Measurements from ENCODE around the gene SEPHS2.
"Not testable (repeated sequence)": the region's sequence is repeated elsewhere in the genome, so short reads cannot be mapped to it uniquely, and the experiment has no call there.

SEPHS2 gene

DNA sequence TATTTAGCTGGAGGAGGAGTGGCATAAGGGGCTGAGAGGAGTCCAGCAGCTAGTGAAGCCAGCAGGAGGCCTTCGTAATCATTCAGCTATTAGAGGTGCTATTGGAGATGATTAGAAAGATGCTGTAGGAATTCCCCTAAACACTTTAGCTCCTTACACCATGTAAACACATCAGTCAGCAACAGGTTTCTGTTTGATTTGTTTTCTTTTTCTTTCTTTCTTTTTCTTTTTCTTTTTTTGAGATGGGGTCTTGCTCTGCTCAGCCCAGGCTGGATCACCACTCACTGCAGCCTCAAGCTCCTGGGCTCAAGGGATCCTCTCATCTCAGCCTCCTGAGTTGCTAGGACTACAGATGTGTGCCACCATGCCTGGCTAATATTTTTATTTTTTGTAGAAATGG is 10.6 kb upstream of the SEPHS2 start:
- no peak overlapping the region for H4K8ac ChIP-seq (ENCODE audit: low read depth, low read length)
- H3K4me2 ChIP-seq (ENCODE audit: low read length), result no peak overlapping the region
- H3K79me2 ChIP-seq (ENCODE audit: control insufficient read depth, insufficient read depth, low read length), result no peaks in the 10 kb centered on the region
- no peak overlapping the region for H2AK5ac ChIP-seq (ENCODE audit: low read length)
- no peak overlapping the region for H2BK5ac ChIP-seq (ENCODE audit: low read length)
- DNase-seq, result no peak
- no peak overlapping the region for H4K5ac ChIP-seq (ENCODE audit: low read length)
- no peak overlapping the region for H3K9ac ChIP-seq (ENCODE audit: low read length)
- H3K4me1 ChIP-seq (ENCODE audit: control insufficient read depth, low read depth, low read length), result no peaks in the 10 kb centered on the region
- H3K56ac ChIP-seq (ENCODE audit: low read length), result no peak overlapping the region
- no peaks in the 10 kb centered on the region for H3K36me3 ChIP-seq (ENCODE audit: control insufficient read depth, insufficient read depth, low read length)
- no peak overlapping the region for H3K4ac ChIP-seq (ENCODE audit: low read depth, low read length)
- no peaks in the 10 kb centered on the region for H3K79me1 ChIP-seq (ENCODE audit: low read length)
- H3K18ac ChIP-seq (ENCODE audit: low read length), result no peak overlapping the region
- no peak overlapping the region for H3K23ac ChIP-seq (ENCODE audit: low read length)
- no peak overlapping the region for H3K27ac ChIP-seq (ENCODE audit: low read depth, low read length)
- H3K4me3 ChIP-seq (ENCODE audit: low read length), result no peak overlapping the region
- WGBS (ENCODE audit: extremely low coverage, insufficient coverage, low lambda C conversion rate), result no CpG with 5 or more reads among the region's 1 CpG
- H3K27me3 ChIP-seq (ENCODE audit: insufficient read depth, low read length, poor library complexity), result no peaks in the 10 kb centered on the region
- H2BK15ac ChIP-seq (replicated peaks; ENCODE audit: low read depth), result no peak overlapping the region
- H2BK120ac ChIP-seq (ENCODE audit: low read depth, low read length), result no peak overlapping the region

DNA sequence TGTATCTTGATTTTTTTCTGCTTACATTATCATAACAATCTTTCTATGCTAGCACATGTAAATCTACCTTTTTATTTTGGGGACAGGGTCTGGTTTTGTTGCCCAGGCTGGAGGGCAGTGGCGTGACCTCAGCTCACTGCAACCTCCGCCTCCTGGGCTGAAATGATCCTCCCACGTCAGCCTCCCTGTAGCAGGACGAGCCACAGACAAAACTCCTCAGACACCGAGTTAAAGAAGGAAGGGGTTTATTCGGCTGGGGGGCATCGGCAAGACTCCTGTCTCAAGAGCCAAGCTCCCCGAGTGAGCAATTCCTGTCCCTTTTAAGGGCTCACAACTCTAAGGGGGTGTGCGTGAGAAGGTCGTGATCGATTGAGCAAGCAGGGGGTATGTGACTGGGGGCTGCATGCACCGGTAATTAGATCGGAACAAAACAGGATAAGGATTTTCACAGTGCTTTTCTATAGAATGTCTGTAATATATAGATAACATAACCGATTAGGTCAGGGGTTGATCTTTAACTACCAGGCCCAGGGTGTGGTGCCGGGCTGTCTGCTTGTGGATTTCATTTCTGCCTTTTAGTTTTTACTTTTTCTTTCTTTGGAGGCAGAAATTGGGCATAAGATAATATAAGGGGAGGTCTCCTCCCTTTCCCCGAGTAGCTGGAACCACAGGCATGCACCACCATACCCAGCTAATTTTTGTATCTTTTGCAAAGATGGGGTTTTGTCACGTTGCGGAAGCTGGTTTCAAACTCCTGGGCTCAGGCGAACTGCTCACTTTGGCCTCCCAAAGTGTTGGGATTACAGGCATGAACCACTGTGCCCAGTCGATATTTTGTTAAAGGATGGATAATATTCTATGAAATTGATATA is 7.3 kb upstream of the SEPHS2 start:
- not testable (repeated sequence) for H3K79me1 ChIP-seq (ENCODE audit: low read length); H4K8ac ChIP-seq (ENCODE audit: low read depth, low read length); H3K18ac ChIP-seq (ENCODE audit: low read length); H2BK120ac ChIP-seq (ENCODE audit: low read depth, low read length); H3K4me2 ChIP-seq (ENCODE audit: low read length); H3K36me3 ChIP-seq (ENCODE audit: control insufficient read depth, insufficient read depth, low read length); H3K27ac ChIP-seq (ENCODE audit: low read depth, low read length); H2BK5ac ChIP-seq (ENCODE audit: low read length); H3K79me2 ChIP-seq (ENCODE audit: control insufficient read depth, insufficient read depth, low read length); H3K4me1 ChIP-seq (ENCODE audit: control insufficient read depth, low read depth, low read length); H2BK15ac ChIP-seq (replicated peaks; ENCODE audit: low read depth); H3K9ac ChIP-seq (ENCODE audit: low read length); H4K5ac ChIP-seq (ENCODE audit: low read length); H3K23ac ChIP-seq (ENCODE audit: low read length); H2AK5ac ChIP-seq (ENCODE audit: low read length); DNase-seq; H3K27me3 ChIP-seq (ENCODE audit: insufficient read depth, low read length, poor library complexity); H3K4me3 ChIP-seq (ENCODE audit: low read length); H3K56ac ChIP-seq (ENCODE audit: low read length); H3K4ac ChIP-seq (ENCODE audit: low read depth, low read length)
- no CpG with 5 or more reads among the region's 20 CpGs for WGBS (ENCODE audit: extremely low coverage, insufficient coverage, low lambda C conversion rate)

DNA sequence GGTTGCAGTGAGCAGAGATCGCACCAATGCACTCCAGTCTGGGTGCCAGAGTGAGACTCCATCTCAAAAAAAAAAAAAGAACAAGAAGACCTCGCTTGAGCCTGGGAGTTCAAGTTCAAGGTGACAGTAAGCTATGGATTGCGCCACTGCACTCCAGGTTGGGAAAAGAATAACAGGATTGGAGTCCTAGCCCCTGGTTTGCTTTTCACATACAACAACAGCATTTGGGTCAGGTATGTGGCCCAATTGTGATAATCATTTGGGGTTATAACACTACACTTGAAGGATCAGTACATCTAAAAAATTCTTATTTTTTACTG is 3.4 kb upstream of the SEPHS2 start:
- Histone ChIP-seq H3K18ac (ENCODE audit: low read length) (no peak overlapping the region), H3K23ac (ENCODE audit: low read length) (no peak overlapping the region), H3K9ac (ENCODE audit: low read length) (no peak overlapping the region), H3K36me3 (ENCODE audit: control insufficient read depth, insufficient read depth, low read length) (no peaks in the 10 kb centered on the region), H3K4me2 (ENCODE audit: low read length) (no peak overlapping the region), H2BK15ac (replicated peaks; ENCODE audit: low read depth) (no peak overlapping the region), H3K4me1 (ENCODE audit: control insufficient read depth, low read depth, low read length) (no peaks in the 10 kb centered on the region), H2AK5ac (ENCODE audit: low read length) (no peak overlapping the region), H3K79me1 (ENCODE audit: low read length) (peaks cover 4% of the 10 kb centered on the region), H3K27ac (ENCODE audit: low read depth, low read length) (no peak overlapping the region), H3K56ac (ENCODE audit: low read length) (no peak overlapping the region), H4K5ac (ENCODE audit: low read length) (no peak overlapping the region), H3K27me3 (ENCODE audit: insufficient read depth, low read length, poor library complexity) (no peaks in the 10 kb centered on the region), H3K4ac (ENCODE audit: low read depth, low read length) (no peak overlapping the region), H4K8ac (ENCODE audit: low read depth, low read length) (no peak overlapping the region), H3K79me2 (ENCODE audit: control insufficient read depth, insufficient read depth, low read length) (peaks cover 2% of the 10 kb centered on the region), H3K4me3 (ENCODE audit: low read length) (no peak overlapping the region), H2BK120ac (ENCODE audit: low read depth, low read length) (no peak overlapping the region), H2BK5ac (ENCODE audit: low read length) (no peak overlapping the region)
- DNase-seq, result no peak
- no CpG with 5 or more reads among the region's 3 CpGs for WGBS (ENCODE audit: extremely low coverage, insufficient coverage, low lambda C conversion rate)

DNA sequence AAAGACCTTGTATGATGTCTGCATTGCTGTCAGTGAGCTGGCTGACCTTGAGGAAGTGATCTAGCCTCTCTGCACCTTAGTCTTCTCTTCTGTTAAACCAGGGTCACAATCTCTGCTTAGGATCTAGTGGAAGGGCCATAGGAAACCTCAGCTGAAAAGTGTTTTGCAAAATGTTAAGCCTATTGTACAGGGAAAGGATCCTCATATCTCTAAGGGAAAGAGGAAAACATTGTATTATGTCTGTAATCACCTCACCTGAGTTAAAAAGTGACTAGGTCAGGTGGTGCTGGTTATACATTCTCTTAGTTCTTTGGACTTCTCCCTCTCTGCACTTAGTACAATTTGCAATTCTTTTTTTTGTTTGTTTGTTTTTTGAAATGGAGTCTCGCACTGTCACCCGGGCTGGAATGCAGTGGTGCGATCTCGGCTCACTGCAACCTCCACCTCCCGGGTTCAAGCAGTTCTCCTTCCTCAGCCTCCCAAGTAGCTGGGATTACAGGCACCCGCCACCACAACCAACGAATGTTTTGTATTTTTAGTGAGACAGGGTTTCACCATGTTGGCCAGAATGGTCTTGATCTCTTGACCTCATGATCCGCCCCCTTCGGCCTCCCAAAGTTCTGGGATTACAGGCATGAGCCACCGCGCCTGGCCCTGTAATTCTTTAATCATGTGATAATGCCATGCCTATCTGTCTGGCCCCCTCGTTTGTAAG is 2.0 kb upstream of the SEPHS2 start:
- no peak overlapping the region for H3K9ac ChIP-seq (ENCODE audit: low read length)
- peaks cover 4% of the 10 kb centered on the region for H3K79me1 ChIP-seq (ENCODE audit: low read length)
- peaks cover 2% of the 10 kb centered on the region for H3K79me2 ChIP-seq (ENCODE audit: control insufficient read depth, insufficient read depth, low read length)
- H3K18ac ChIP-seq (ENCODE audit: low read length), result no peak overlapping the region
- no peak overlapping the region for H3K4me2 ChIP-seq (ENCODE audit: low read length)
- no peaks in the 10 kb centered on the region for H3K27me3 ChIP-seq (ENCODE audit: insufficient read depth, low read length, poor library complexity)
- H3K27ac ChIP-seq (ENCODE audit: low read depth, low read length), result no peak overlapping the region
- no peak overlapping the region for H2BK120ac ChIP-seq (ENCODE audit: low read depth, low read length)
- no peak overlapping the region for H2BK5ac ChIP-seq (ENCODE audit: low read length)
- H3K4me3 ChIP-seq (ENCODE audit: low read length), result no peak overlapping the region
- DNase-seq, result no peak
- H4K5ac ChIP-seq (ENCODE audit: low read length), result no peak overlapping the region
- no peak overlapping the region for H3K56ac ChIP-seq (ENCODE audit: low read length)
- no CpG with 5 or more reads among the region's 12 CpGs for WGBS (ENCODE audit: extremely low coverage, insufficient coverage, low lambda C conversion rate)
- no peaks in the 10 kb centered on the region for H3K4me1 ChIP-seq (ENCODE audit: control insufficient read depth, low read depth, low read length)
- H2AK5ac ChIP-seq (ENCODE audit: low read length), result no peak overlapping the region
- no peaks in the 10 kb centered on the region for H3K36me3 ChIP-seq (ENCODE audit: control insufficient read depth, insufficient read depth, low read length)
- no peak overlapping the region for H4K8ac ChIP-seq (ENCODE audit: low read depth, low read length)
- H2BK15ac ChIP-seq (replicated peaks; ENCODE audit: low read depth), result no peak overlapping the region
- no peak overlapping the region for H3K23ac ChIP-seq (ENCODE audit: low read length)
- no peak overlapping the region for H3K4ac ChIP-seq (ENCODE audit: low read depth, low read length)

DNA sequence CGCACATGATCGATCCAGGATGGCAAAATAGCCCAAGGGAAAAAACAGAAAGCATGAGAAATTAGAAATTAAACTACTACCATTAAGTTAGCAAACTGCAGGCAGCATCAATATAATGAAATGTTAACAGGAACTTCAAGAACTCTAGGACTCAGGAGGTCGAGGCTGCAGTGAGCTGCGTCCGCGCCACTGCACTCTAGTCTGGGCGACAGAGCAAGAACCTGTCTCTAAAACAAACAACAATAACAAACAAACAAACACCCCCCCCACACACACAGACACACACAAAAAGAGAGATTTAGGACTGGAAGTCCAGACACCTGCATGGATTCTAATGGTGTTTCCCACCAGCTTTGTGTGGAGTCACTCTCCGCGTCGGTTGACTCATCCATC is 525 bp upstream of the SEPHS2 start:
- H3K27ac ChIP-seq (ENCODE audit: low read depth, low read length), result no peak overlapping the region
- H2BK120ac ChIP-seq (ENCODE audit: low read depth, low read length), result no peak overlapping the region
- no peaks in the 10 kb centered on the region for H3K27me3 ChIP-seq (ENCODE audit: insufficient read depth, low read length, poor library complexity)
- H3K4ac ChIP-seq (ENCODE audit: low read depth, low read length), result no peak overlapping the region
- H3K18ac ChIP-seq (ENCODE audit: low read length), result no peak overlapping the region
- no peak overlapping the region for H4K8ac ChIP-seq (ENCODE audit: low read depth, low read length)
- H3K23ac ChIP-seq (ENCODE audit: low read length), result no peak overlapping the region
- H3K4me2 ChIP-seq (ENCODE audit: low read length), result peak overlapping the region; percentile 52
- H2BK5ac ChIP-seq (ENCODE audit: low read length), result no peak overlapping the region
- peaks cover 2% of the 10 kb centered on the region for H3K79me2 ChIP-seq (ENCODE audit: control insufficient read depth, insufficient read depth, low read length)
- H4K5ac ChIP-seq (ENCODE audit: low read length), result no peak overlapping the region
- no peak overlapping the region for H2AK5ac ChIP-seq (ENCODE audit: low read length)
- no peaks in the 10 kb centered on the region for H3K4me1 ChIP-seq (ENCODE audit: control insufficient read depth, low read depth, low read length)
- H3K9ac ChIP-seq (ENCODE audit: low read length), result peak overlapping the region; percentile 63
- DNase-seq, result no peak
- peaks cover 4% of the 10 kb centered on the region for H3K79me1 ChIP-seq (ENCODE audit: low read length)
- no peak overlapping the region for H3K4me3 ChIP-seq (ENCODE audit: low read length)
- no CpG with 5 or more reads among the region's 10 CpGs for WGBS (ENCODE audit: extremely low coverage, insufficient coverage, low lambda C conversion rate)
- H3K56ac ChIP-seq (ENCODE audit: low read length), result peak overlapping the region; percentile 82
- no peak overlapping the region for H2BK15ac ChIP-seq (replicated peaks; ENCODE audit: low read depth)
- H3K36me3 ChIP-seq (ENCODE audit: control insufficient read depth, insufficient read depth, low read length), result no peaks in the 10 kb centered on the region
